HL-60 (cell line): ENCODE measurements around the gene ADGRL3.

Experiments used
- GABPA ChIP-seq: IDR thresholded peaks from 2 replicates; pipeline ENCODE4 v1.6.1; 2012; ENCODE audit warnings: low read depth
- TF ChIP-seq, protein P1 (sequence below): IDR thresholded peaks from one replicate; pipeline ENCODE4 v1.5.1; 2011; ENCODE audit warnings: low read length, control low read depth, inconsistent platforms; ENCODE audit not compliant: insufficient read depth

DNA sequence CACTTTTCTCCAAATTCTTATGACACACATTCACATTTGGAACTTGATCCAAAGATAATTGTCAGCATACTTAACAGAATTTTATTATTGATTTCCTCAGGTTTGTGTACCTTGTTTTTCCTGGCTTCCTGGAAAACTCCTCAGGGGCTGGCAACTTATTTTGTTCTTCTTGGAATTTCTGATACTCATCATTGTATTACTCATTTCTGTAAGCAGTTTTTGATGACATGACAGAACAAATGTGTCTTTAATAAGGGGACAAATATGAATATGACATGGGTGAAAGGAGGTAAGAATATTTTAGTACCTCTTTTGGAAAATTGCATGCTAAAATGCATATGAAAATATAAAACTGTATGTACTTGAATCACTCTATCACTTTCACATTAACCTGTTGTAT lies 237.8 kb downstream of the ADGRL3 start:
- TF ChIP-seq, protein P1, sequence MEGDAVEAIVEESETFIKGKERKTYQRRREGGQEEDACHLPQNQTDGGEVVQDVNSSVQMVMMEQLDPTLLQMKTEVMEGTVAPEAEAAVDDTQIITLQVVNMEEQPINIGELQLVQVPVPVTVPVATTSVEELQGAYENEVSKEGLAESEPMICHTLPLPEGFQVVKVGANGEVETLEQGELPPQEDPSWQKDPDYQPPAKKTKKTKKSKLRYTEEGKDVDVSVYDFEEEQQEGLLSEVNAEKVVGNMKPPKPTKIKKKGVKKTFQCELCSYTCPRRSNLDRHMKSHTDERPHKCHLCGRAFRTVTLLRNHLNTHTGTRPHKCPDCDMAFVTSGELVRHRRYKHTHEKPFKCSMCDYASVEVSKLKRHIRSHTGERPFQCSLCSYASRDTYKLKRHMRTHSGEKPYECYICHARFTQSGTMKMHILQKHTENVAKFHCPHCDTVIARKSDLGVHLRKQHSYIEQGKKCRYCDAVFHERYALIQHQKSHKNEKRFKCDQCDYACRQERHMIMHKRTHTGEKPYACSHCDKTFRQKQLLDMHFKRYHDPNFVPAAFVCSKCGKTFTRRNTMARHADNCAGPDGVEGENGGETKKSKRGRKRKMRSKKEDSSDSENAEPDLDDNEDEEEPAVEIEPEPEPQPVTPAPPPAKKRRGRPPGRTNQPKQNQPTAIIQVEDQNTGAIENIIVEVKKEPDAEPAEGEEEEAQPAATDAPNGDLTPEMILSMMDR = no peak
- no peak for TF ChIP-seq GABPA
